Activated CD4-positive, alpha-beta T cell treated with anti-CD3 and anti-CD28 coated beads, Interleukin-10, Interleukin-2, amounts not matched to agents 100 ng/mL and 50 ng/mL, durations not matched to agents 16 hours and 8 hours (primary cell): ENCODE measurements around the gene SPDYE2.
"Not testable (repeated sequence)": the region's sequence is repeated elsewhere in the genome, so short reads cannot be mapped to it uniquely, and the experiment has no call there.

ENCODE experiments used
- DNase-seq: peaks from one replicate; pipeline ENCODE4 v3.0.0-alpha.2; 2020

The SPDYE2 gene

GRCh38 chr7:102540604-102541003, 10.4 kb upstream of the SPDYE2 start:
- DNase-seq = not testable (repeated sequence)

- not testable (repeated sequence) for DNase-seq
Measured at GRCh38 chr7:102542083-102542482, 8.9 kb upstream of the SPDYE2 start.

GRCh38 chr7:102542771-102543170, 8.3 kb upstream of the SPDYE2 start:
- DNase-seq = not testable (repeated sequence)

GRCh38 chr7:102543596-102543995, 7.4 kb upstream of the SPDYE2 start, which contains the start of gene UPK3BL2:
TSS of gene UPK3BL2 (minus strand) at chr7:102543696. CDS start at chr7:102543636, 60 bp downstream.
- DNase-seq = not testable (repeated sequence)

DNA sequence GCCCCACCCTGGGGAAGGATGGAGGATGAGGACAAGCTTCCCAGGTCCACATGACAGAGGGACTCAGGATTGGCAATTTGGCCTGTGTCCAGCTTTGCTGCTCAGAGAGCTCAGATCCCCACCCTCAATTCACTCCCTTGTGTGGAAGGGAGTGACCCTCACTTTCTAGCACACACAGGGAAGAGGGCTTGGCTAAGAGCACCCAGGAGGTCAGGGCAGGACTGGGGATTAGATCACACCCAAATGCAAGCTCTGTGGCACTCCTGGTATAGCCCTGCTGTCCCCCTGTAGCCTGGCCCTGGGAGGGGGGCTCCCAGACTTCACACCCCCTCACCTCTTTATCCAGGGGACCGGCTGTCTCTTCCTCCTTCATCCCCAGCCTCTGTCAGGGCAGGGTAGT, 6.7 kb upstream of the SPDYE2 start:
- not testable (repeated sequence) for DNase-seq

DNA sequence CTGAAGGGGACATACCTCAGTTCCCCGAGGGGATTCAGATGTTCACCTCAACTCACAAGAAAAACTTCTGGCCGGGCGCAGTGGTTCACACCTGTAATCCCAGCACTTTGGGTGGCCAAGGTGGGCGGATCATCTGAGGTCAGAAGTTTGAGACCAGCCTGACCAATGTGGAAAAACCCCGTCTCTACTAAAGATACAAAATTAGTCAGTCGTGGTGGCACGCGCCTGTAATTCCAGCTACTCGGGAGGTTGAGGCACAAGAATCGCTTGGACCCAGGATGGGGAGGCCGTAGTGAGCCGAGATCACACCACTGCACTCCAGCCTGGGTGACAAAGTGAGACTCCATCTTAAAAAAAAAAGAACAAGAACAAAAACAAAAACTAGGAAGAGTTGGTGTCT, 5.7 kb upstream of the SPDYE2 start:
- not testable (repeated sequence) for DNase-seq

DNA sequence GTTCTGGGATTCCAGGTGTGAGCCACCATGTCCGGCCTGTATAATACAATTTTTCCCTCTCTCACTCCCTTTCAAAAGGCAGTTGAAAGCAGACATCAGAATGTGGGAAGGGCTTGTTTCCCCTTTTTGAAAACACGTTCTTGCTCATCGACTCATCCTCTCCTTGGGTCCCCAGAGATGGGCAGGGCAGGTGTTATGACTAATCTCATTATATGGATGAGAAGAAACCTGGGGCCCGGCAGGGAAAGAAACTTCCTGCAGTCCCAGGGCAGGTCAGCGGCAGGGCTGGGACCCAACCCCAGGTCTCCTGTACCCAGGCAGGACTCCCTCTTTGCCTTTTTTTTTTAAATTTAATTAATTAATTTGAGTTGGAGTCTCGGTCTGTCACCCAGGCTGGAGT, 4.7 kb upstream of the SPDYE2 start:
- not testable (repeated sequence) for DNase-seq

DNA sequence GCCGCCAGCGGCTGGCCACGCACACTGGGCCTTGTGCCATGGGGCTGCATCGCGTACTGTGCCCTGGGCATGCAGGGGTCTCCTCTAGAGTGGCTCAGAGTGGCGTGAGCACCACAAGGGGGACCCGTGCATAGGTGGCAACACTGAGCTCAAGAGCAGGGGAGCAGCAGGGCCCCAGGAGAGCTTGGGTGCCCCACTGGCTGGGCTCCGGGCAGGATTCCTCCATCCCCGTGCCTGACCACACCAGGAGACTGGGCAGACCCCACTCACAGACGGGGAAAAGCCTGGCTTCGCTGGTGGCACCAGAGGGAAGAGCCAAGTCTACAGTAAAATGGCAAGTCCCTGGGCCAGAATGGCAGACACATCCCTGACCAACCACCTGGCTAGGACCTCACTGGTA, 17.6 kb downstream of the SPDYE2 start:
- DNase-seq = not testable (repeated sequence)

- DNase-seq = peak; percentile 99
Measured at GRCh38 chr7:102572261-102573239, 21.5 kb downstream of the SPDYE2 start, which contains the start of gene POLR2J3. TSS of gene POLR2J3 (minus strand) at chr7:102572583. CDS start at chr7:102572521, 62 bp downstream.

GRCh38 chr7:102574607-102575006, 23.6 kb downstream of the SPDYE2 start:
- not testable (repeated sequence) for DNase-seq

DNA sequence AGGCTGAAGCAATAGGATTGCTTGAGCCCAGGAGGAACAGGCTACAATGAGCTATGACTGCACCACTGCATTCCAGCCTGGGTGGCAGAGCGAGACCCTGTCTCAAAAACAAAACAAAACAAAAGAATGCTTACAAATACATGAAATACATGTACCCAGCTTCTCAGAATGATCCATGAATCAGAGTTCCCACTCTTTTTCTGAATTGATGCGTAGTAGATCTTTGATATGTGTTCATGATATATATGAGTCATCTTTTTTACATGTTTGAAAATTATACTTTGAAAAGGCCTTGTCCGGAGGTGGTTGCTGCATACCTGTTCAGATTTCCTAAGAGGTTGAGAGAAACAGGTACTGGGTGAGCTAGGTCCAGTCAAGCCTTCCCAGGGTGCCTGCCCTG, 25.3 kb downstream of the SPDYE2 start:
- not testable (repeated sequence) for DNase-seq

DNA sequence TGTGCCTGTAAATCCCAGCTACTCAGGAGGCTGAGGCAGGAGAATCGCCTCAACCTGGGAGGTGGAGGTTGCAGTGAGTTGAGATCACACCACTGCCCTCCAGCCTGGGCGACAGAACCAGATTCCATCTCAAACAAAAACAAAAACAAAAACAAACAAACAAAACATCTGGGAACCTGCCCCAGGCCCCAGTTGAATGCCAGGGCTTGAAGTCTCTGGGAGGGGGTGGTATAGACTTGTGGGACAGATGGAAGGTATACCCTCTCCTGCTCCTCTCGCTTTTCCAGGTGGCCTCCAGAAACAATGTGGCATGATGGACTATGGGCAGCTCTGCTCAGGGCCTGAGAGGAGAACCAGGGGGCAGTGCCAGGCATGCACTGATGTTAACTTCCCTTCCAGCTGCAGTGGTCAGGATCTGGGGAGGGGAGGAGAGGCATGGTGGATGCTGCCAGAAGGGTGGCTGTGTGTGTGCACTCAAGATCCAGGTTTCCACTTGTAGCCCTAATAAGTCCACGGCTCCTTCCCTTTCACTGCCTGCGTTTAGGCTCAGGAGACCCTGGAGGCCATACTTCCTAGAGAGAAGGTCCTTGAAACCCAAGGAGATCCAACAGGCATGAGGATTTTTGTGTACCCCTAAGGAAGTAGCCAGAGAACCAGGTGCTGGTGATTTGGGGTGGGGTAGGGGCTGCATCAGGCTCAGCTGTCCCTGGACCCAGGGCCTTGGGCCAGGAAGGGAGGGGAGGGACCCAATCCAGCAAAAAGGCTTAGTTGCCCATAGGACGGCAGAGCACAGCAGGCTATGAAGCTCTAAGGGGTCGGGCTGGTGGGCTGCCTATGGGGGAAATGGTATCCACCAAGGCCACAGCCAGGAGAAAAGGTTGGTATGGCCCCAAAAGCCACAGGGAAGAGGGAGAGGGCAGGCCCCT, 26.6 kb downstream of the SPDYE2 start:
- DNase-seq = not testable (repeated sequence)

DNA sequence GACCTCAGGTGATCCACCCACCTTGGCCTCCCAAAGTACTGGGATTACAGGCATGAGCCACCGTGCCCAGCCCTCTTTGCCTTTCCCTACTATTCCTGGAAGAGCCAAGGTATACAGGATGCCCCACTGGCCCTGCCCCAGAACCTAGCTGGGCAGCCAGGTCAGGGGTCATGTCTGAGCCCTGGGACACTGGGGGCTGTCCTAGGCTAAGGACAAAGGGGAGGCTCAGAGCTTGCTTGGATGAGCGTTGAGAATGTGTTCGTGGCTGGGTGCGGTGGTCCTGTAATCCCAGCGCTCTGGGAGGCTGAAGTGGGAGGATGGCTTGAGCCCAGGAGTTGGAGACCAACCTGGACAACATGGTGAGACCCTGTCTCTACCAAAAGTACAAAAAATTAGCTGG, 27.5 kb downstream of the SPDYE2 start:
- not testable (repeated sequence) for DNase-seq

DNA sequence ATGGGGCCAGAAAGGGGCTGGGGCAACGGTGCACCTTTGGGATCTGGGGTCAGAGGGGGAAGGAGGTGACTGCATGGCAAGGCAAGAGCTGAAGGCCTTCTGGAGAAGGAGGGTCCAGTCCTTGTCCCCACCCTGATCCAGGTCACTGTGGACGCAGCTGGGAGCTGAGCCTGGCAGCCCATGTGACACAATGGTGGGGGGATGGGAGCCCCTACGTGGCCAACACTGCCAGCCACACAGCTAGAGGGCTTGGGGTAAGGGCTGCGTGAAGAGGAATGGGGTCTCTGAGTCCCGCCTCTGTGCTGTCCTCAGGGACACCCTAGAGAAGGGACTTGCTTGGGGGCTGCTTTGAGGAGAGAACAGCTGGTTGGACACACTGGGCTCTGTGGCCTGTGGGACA, 30.7 kb downstream of the SPDYE2 start:
- DNase-seq = not testable (repeated sequence)

DNA sequence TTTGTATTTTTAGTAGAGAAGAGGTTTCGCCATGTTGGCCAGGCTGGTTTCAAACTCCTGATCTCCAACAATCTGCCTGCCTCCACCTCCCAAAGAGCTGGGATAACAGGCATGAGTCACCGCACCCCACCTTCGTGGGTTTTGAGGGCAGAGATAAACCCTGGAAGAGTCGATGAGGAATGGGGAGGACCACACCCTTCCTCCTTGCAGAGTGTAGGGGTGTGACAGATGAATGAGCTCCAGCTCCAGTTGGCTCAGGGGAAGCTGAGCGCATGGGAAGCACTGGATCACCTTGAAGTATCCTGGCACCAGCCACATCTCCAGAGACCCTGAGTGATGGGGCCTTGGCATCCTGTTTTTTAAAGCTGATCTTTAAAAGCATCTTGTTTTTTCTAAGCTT, 32.5 kb downstream of the SPDYE2 start:
- not testable (repeated sequence) for DNase-seq

DNA sequence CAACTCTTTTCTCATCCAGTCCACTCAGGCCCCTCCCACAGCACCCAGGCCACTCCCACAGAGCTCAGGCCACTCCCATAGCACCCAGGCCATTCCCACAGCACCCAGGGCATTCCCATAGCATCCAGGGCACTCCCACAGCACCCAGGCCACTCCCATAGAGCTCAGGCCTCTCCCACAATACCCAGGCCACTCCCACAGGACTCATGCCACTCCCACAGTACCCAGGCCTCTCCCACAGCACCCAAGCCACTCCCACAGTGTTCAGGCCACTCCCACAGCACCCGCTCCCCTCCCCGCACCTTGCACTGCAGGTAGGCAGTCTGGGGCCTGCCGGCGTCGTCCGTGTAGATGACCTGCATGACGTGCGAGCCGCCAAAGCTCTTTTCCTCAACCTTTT, 38.8 kb downstream of the SPDYE2 start:
- DNase-seq = not testable (repeated sequence)

DNA sequence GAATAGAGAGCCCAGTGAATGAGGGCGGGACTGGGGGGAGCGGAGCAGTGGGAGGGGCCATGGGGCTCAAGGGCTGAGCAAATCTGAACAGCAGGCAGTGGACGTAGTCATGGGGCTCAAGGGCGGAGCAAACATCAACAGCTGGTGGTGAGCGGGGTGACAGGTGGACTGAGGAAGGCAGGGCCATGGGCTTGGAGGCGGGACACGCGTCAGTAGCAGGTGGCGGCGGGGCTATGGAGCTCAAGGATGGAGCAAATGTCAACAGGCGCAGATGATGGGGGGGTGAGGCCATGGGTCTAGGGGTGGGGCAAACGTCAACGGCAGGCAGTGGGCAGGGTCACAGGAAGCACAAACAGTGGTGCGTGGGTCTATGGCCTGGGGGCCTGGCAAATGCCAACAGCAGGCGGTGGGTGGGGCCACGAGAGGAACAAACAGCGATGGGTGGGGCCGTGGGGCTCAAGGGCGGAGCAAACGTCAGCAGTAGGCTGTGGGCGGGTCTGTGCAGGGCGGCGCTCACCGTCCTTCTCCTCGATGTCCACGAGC, 41.5 kb downstream of the SPDYE2 start:
- DNase-seq = not testable (repeated sequence)

DNA sequence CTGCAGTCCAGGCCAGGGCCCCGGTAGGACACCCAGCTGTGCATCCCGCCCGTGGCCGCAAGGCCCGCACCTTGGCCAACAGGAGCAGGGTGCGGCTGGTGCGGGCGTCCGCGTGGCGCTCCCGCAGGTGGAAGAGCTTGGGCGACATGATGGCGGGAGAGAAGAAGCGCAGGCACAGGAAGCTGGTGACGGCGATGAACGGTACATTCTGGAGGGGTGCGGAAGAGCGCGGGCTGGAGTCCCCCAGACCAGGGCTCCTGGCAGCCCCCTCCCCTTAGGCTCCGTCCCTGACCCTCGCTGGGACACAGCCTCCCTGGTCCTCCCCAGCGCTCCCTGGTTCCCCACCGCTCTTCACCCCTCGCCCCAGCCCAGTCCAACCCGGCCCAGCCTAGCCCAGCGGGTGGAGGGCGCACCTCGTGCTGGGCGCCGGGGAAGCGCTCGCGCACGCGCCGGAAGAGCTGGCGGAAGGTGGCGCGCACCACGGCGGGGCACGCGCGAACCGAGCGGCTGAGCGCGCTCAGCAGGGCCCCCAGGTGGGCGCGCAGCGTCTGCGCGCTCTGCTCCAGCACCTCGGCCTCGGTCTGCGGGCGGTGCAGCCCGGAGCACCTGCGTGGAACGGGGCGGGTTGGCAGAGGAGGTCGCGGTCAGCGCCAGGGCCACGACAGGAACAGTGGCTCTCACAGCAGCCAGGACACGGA, 42.8 kb downstream of the SPDYE2 start:
- not testable (repeated sequence) for DNase-seq

DNA sequence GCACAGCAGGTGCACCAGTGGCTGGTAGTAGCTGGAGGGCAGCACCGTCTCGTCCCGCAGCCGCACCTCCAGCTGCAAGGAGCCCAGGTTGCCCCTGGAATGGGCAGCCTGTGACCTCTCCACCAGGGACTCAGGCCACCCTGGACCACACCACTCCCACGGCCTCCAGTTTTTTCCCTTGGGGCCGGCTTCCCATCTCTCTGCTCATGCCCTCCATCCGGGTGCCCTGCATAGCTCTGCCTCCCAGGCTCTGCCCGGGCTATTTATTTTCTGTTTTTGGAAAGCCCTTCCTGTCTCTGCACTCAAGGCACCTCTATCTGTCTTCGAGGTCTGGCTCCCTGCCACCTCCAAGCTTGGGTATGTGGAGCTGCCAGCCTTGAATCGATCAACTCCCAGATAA, 45.0 kb downstream of the SPDYE2 start:
- not testable (repeated sequence) for DNase-seq

- DNase-seq = not testable (repeated sequence)
Measured at GRCh38 chr7:102599699-102600098, 48.7 kb downstream of the SPDYE2 start.

DNA sequence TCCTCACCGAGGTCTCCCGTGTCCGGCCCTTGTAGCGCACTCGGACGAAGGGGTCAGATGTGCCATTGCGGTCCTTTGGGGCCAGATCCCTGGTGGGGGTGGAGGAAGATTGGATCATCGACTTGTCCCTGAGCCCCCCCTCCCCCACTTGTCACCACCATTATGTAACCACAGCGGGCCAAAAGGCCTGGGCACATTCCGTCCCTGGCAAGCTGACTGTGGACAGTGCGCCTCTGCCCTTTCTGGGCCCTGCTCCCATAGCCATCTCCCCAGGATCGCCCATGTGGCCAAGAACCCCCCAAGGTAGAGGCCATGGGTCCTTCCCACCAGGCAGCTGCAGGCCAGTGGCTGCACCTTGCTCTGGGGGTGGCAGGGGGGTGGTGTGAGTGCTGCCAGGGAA, 51.3 kb downstream of the SPDYE2 start:
- DNase-seq = not testable (repeated sequence)
